Fibroblast of villous mesenchyme (primary cell): ENCODE data around the gene KDM6A. TPM values are rescaled to one million over a fixed set of nuclear protein-coding genes. Genes with fewer than 3 reads are reported as not detected.
"Not testable (repeated sequence)": the region's sequence is repeated elsewhere in the genome, so short reads cannot be mapped to it uniquely, and the experiment has no call there.

Experiments used
- DNase-seq: peaks from one replicate; pipeline ENCODE4 v3.0.0-alpha.2; 2010; ENCODE audit warnings: low read depth
- H3K4me3 ChIP-seq: 2 replicates; pipeline ENCODE4 v1.5.1; 2011; ENCODE audit warnings: low read depth, mild to moderate bottlenecking, low read length
- CTCF ChIP-seq: IDR thresholded peaks from 2 replicates; pipeline ENCODE4 v1.5.1; 2012; ENCODE audit warnings: low read depth, mild to moderate bottlenecking, low read length; ENCODE audit not compliant: insufficient read depth
- total RNA-seq: library from RNA; depleted of rRNA; stranded (reverse); fragments of >200 nt; gene quantifications from 2 replicates; pipeline ENCODE4 v1.2.3, GENCODE V29; 2012

The KDM6A gene
- total RNA-seq, 1 donor: 27.6 TPM

GRCh38 chrX:45036161-45036560, 163.2 kb downstream of the KDM6A start:
- no peak for DNase-seq
- no peak for TF ChIP-seq CTCF
- H3K4me3 ChIP-seq: no peak overlapping the region

GRCh38 chrX:45040137-45040536, 167.1 kb downstream of the KDM6A start:
- not testable (repeated sequence) for H3K4me3 ChIP-seq, DNase-seq

- no peak for DNase-seq
- H3K4me3 ChIP-seq: no peak overlapping the region
- no peak for TF ChIP-seq CTCF
Observed at GRCh38 chrX:45046417-45046816, 173.4 kb downstream of the KDM6A start.

GRCh38 chrX:45050558-45050957, 177.6 kb downstream of the KDM6A start:
- DNase-seq: no peak
- TF ChIP-seq CTCF: no peak
- H3K4me3 ChIP-seq: no peak overlapping the region

GRCh38 chrX:45056428-45057145, 183.6 kb downstream of the KDM6A start:
- TF ChIP-seq CTCF: no peak
- DNase-seq: peak; percentile 79
- H3K4me3 ChIP-seq: no peak overlapping the region

- not testable (repeated sequence) for H3K4me3 ChIP-seq, DNase-seq
Observed at GRCh38 chrX:45059906-45060305, 186.9 kb downstream of the KDM6A start.

- H3K4me3 ChIP-seq: no peak overlapping the region
- TF ChIP-seq CTCF: no peak
- DNase-seq: no peak
Observed at GRCh38 chrX:45063319-45064095, 190.5 kb downstream of the KDM6A start.

- TF ChIP-seq CTCF: no peak
- no peak overlapping the region for H3K4me3 ChIP-seq
- peak; percentile 25 for DNase-seq
Observed at GRCh38 chrX:45068569-45068968, 195.6 kb downstream of the KDM6A start.
